Measurements from ENCODE around the gene MACROD2.
"Not testable (repeated sequence)": the region's sequence is repeated elsewhere in the genome, so short reads cannot be mapped to it uniquely, and the experiment has no call there.

MACROD2 gene

DNA sequence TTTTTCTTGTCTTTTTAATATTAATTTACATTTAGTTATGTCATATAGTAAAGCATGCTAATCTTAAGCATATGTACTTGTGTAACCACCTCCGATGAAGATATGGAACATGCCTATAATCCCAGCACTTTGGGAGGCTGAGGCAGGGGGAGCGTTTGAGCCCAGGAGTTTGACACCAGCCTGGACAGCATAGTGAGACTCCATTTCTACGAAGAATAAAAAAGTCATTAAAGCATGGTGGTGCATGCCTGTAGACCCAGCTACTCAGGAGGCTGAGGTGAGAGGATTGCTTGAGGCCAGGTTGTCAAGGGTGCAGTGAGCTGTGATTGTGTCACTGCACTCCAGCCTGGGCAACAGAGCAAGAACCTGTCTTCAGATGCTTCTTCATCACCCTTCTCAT lies 970.9 kb downstream of the MACROD2 start:
- H3K27ac Mint-ChIP-seq = no peak overlapping the region
- peaks cover 9% of the 10 kb centered on the region for H3K9me3 Mint-ChIP-seq
- no peak overlapping the region for H3K4me3 Mint-ChIP-seq
- H3K4me1 Mint-ChIP-seq (ENCODE audit: low read depth) = no peaks in the 10 kb centered on the region
- H3K27me3 Mint-ChIP-seq (ENCODE audit: low read depth) = no peaks in the 10 kb centered on the region
- H3K36me3 Mint-ChIP-seq (ENCODE audit: low read depth) = no peaks in the 10 kb centered on the region

DNA sequence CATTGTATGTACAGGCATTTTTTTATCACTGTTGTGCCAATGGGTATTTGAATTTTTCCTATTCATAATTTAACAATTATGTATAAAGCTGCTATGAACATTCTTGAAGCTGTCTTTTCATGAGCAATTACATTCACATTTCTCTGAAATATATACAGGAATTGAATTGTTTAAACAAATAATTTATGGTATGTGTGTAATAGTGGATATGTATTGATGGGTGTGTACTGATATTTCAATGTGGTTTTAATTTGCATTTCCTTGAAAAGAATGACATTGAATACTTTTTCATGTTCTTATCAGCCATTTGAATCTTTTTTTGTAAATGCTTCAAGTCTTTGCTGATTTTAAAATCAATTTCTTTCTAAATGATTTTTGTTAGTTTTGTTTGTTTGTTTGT lies 971.5 kb downstream of the MACROD2 start:
- H3K27me3 Mint-ChIP-seq (ENCODE audit: low read depth) = no peaks in the 10 kb centered on the region
- no peaks in the 10 kb centered on the region for H3K36me3 Mint-ChIP-seq (ENCODE audit: low read depth)
- H3K27ac Mint-ChIP-seq = no peak overlapping the region
- peaks cover 7% of the 10 kb centered on the region for H3K9me3 Mint-ChIP-seq
- no peak overlapping the region for H3K4me3 Mint-ChIP-seq
- H3K4me1 Mint-ChIP-seq (ENCODE audit: low read depth) = no peaks in the 10 kb centered on the region

DNA sequence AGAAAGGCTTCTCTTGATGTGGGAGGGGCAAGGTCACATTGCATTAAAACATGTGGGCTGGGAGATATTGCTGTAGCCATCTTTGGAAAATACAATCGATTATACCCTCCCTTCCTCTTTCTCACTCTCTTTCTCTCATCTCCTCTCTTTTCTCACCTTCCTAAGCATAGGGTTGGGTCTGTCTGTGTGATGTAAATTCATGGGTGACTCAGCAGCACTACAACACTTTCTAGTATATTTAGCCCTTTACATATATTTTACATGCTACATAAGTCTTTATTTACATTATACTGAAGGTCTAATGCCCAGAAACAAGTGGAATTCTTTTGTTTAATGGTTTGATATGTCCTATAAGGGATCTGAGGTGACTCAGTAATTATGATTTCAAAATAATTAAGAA lies 976.9 kb downstream of the MACROD2 start:
- peaks cover 8% of the 10 kb centered on the region for H3K9me3 Mint-ChIP-seq
- no peaks in the 10 kb centered on the region for H3K4me1 Mint-ChIP-seq (ENCODE audit: low read depth)
- H3K4me3 Mint-ChIP-seq = no peak overlapping the region
- no peak overlapping the region for H3K27ac Mint-ChIP-seq
- no peaks in the 10 kb centered on the region for H3K27me3 Mint-ChIP-seq (ENCODE audit: low read depth)
- H3K36me3 Mint-ChIP-seq (ENCODE audit: low read depth) = no peaks in the 10 kb centered on the region

DNA sequence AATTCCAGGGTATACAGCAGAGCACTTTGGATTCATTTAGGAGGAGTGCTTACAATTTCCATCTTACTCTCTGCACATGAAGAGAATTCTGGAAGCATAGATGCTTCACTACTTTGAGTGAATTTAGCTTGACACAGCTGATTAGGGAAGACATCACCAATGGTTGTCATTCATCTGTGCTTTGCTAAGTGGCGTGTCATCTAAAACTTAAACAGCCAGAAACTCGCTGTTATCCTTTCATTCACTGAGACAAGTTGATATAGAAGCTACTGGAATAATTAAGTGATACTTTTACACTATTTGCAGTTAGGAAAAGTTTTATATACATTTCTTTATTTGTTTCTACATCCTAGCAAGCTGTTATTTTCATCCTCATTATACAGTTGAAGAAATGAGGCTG lies 977.4 kb downstream of the MACROD2 start:
- peaks cover 12% of the 10 kb centered on the region for H3K9me3 Mint-ChIP-seq

DNA sequence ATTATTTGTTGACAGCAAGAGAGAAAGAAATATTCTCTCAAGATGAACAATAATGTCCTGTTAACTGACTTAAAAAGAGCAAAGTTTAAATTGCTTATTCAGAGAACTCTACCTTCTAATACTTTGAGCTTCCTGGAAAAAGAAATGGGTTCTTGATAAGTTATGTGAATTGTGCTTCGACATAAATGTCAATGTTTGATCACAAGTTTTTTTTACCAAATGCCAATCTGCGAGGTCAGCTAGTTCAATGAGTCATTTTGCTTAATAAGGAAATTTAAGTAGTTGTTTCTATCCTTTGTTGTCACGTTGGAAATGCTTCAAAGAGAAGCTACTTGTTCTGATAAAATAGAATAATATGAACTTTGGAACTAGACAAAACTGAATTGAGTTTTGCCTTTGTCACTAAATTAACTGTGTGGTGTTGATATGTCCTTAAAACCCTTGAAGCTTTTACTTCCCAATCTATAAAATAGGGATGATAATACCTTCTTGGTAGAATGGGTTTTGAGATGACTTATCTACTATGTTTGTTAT lies 984.2 kb downstream of the MACROD2 start:
- no peak overlapping the region for H3K27ac Mint-ChIP-seq
- H3K27me3 Mint-ChIP-seq (ENCODE audit: low read depth) = no peaks in the 10 kb centered on the region
- no peaks in the 10 kb centered on the region for H3K36me3 Mint-ChIP-seq (ENCODE audit: low read depth)
- no peak overlapping the region for H3K4me3 Mint-ChIP-seq
- H3K9me3 Mint-ChIP-seq = peaks cover 41% of the 10 kb centered on the region
- H3K4me1 Mint-ChIP-seq (ENCODE audit: low read depth) = no peaks in the 10 kb centered on the region

More for the DNA sequence above, 977.4 kb downstream of the MACROD2 start:
- Mint-ChIP-seq H3K4me1 (ENCODE audit: low read depth) (no peaks in the 10 kb centered on the region), H3K27ac (no peak overlapping the region), H3K27me3 (ENCODE audit: low read depth) (no peaks in the 10 kb centered on the region), H3K36me3 (ENCODE audit: low read depth) (no peaks in the 10 kb centered on the region), H3K4me3 (no peak overlapping the region)

DNA sequence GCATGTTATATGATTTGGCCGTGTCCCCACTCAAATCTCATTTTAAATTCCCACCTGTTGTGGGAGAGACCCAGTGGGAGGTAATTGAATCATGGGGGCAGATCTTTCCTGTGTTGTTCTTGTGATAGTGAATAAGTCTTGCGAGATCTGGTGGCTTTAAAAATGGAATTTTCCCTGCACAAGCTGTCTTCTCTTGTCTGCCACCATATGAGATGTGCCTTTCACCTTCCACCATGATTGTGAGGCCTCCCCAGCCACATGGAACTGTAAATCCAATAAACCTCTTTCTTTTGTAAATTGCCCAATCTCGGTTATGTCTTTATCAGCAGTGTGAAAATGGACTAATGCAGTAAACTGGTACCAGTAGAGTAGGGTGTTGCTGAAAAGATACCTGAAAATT lies 986.2 kb downstream of the MACROD2 start:
- not testable (repeated sequence) for H3K27ac Mint-ChIP-seq; H3K4me1 Mint-ChIP-seq (ENCODE audit: low read depth); H3K36me3 Mint-ChIP-seq (ENCODE audit: low read depth); H3K4me3 Mint-ChIP-seq; H3K27me3 Mint-ChIP-seq (ENCODE audit: low read depth)
- peaks cover 44% of the 10 kb centered on the region for H3K9me3 Mint-ChIP-seq

DNA sequence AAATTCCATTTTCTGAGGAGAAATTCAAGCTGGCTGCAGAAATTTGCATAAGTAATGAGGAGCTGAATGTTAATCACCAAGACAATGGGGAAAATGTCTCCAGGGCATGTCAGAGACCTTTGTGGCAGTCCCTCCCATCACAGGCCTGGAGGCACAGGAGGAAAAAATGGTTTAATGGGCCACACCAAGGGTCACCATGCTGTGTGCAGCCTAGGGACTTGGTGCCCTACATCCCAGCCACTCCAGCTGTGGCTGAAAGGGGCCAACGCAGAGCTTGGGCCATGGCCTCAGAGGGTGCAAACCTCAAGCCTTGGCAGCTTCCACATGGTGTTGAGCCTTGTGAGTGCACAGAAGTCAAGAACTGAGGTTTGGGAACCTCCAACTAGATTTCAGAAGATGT lies 987.0 kb downstream of the MACROD2 start:
- not testable (repeated sequence) for H3K4me3 Mint-ChIP-seq; H3K27me3 Mint-ChIP-seq (ENCODE audit: low read depth); H3K4me1 Mint-ChIP-seq (ENCODE audit: low read depth); H3K27ac Mint-ChIP-seq; H3K36me3 Mint-ChIP-seq (ENCODE audit: low read depth)
- peaks cover 44% of the 10 kb centered on the region for H3K9me3 Mint-ChIP-seq

DNA sequence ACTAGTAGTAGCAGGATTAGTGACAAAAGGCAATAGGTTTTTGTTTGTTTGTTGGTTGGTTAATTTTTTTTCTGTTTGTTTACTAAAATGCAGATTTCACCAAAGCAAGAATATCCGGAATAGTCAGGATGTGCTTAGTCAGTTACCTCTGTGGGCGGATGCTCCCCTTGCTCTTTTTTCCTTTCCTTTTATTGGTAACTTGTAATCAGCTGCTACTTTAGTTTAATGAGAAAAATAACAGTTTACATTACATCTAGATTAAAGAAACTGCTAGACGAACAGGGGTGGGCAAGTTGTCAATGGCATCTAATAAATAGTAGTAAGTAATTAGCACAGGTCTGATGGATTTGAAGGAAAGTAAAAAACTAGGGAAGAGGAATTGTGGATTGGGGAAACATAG lies 989.0 kb downstream of the MACROD2 start:
- H3K9me3 Mint-ChIP-seq = peaks cover 44% of the 10 kb centered on the region
- H3K36me3 Mint-ChIP-seq (ENCODE audit: low read depth) = no peaks in the 10 kb centered on the region
- H3K27me3 Mint-ChIP-seq (ENCODE audit: low read depth) = no peaks in the 10 kb centered on the region
- no peak overlapping the region for H3K4me3 Mint-ChIP-seq
- H3K27ac Mint-ChIP-seq = no peak overlapping the region
- H3K4me1 Mint-ChIP-seq (ENCODE audit: low read depth) = no peaks in the 10 kb centered on the region

DNA sequence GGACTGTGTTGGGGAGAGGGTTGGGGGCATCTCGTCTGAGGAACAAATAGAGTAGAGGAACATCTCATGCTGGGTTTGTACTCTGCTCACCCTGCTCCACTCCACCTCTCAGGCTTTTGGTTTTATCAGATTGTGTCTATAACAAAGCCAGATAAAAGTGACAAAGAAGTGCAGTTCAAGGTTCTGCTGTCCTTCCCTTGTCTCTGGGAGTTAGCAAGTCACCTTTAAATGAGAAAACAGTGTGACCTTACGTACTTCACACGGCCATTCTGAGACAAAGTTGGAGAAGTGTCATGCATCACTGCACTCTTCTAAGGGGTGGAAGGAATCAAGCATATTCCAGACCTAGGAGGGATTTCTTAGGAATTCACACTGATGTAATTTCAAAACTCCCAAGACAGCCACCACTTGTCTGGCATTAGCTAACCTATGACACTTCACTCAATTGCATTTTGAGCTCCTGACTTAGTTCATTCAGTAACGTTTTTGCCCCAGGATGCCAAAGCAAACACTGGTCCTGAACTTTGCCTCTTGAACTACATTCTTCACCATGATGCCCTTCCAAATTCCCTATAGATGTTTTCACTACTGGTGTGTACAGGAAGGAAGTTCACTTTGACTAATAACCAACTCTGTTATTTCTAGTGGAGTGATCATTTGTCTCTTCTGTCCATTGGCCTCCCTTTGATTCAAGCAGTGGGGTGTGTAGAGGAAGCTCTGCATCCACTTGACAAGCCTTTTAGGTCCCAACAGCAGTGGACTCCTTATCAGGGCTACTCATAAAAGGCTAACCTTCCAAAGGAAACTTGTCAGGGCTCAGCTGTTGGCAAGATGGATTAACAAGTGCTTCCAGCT lies 989.7 kb downstream of the MACROD2 start:
- Mint-ChIP-seq H3K9me3 (peaks cover 44% of the 10 kb centered on the region), H3K4me1 (ENCODE audit: low read depth) (no peaks in the 10 kb centered on the region), H3K27me3 (ENCODE audit: low read depth) (no peaks in the 10 kb centered on the region), H3K4me3 (no peak overlapping the region), H3K36me3 (ENCODE audit: low read depth) (no peaks in the 10 kb centered on the region), H3K27ac (no peak overlapping the region)

DNA sequence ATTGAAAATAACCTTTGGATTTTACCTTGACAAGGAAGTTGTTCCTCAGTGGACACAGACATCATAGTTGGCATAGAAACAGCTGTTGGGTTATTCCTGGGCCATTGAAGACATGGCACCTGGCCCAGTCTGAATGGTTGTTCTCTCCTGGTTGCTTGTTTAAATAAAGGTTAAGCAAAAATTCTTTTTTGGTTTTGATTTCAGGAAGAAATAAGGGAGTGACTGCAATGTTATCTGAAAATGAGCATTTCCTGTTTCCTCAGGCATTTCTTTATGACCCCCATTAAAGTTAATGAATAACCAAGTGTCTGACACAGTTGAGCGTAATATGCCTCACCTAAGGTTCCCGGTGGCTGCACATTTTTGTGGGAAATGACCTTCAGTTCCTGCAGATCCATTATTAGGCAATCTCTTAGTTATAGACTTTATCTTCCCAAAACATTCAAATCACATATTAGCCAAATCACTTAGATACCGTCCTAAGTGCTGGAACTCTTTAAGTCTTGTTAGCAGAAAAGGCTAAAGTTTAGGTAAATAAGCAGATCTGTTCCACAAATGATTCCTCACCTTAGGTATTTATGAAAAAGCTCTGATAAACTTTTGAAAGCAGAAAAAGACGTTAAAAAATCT lies 990.8 kb downstream of the MACROD2 start:
- Mint-ChIP-seq H3K27ac (no peak overlapping the region), H3K4me1 (ENCODE audit: low read depth) (no peaks in the 10 kb centered on the region), H3K27me3 (ENCODE audit: low read depth) (no peaks in the 10 kb centered on the region), H3K4me3 (no peak overlapping the region), H3K9me3 (peaks cover 43% of the 10 kb centered on the region), H3K36me3 (ENCODE audit: low read depth) (no peaks in the 10 kb centered on the region)

DNA sequence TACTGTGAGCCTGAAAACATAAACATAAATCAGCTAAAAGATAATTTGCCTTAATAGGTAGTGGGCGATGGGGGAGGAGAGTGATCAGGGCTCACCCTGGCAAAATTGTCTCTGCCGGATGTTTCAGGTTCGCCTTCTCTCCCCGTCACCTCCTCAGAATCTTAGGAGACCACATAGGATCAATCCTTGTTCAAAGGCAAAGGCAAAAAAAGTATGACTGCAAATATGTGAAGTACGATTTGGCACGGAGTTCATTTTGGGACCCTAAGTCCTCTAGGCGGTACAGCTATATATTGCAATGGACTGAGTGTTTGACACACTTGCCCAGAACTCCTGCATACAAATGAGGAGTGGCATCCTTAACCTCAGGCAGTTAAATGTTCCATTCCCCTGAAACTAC lies 991.3 kb downstream of the MACROD2 start:
- no peak overlapping the region for H3K27ac Mint-ChIP-seq
- H3K4me3 Mint-ChIP-seq = no peak overlapping the region
- H3K4me1 Mint-ChIP-seq (ENCODE audit: low read depth) = no peaks in the 10 kb centered on the region
- H3K9me3 Mint-ChIP-seq = peaks cover 42% of the 10 kb centered on the region
- no peaks in the 10 kb centered on the region for H3K36me3 Mint-ChIP-seq (ENCODE audit: low read depth)
- no peaks in the 10 kb centered on the region for H3K27me3 Mint-ChIP-seq (ENCODE audit: low read depth)

DNA sequence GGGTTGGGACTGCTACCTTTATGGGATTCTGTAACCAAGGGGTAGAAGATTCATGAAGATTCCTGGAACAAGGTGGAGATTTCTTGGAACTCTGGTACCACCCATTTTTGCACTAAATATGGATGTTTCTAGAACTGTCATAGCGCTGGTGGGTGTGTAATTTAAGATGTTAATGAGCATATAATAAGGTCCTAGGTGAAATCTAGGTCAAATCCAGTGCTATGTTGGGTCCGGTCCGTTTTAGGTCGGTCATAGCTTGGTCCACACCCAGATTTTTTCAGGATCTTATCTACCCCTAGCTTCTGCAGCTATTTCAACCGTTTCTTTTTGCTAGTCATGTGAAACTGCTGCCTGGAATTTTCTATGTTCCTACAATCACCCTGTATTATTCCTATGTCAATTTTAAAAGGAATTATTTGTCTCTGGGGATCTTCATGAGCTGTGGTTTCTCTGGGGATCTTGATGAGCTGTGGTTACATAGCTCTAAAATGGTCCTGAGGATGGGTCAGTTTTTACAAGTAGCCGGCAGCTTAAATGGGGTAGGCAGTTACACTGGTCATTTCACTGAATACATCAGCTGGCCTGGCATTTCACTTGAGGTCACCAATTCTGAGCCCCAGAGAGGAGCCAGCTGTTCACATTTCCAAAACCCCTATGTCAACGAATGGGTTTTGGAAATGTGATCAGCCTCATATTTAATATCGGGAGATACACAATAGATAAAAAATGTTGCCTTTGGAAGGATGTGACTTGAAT lies 994.4 kb downstream of the MACROD2 start:
- H3K36me3 Mint-ChIP-seq (ENCODE audit: low read depth) = no peaks in the 10 kb centered on the region
- H3K4me3 Mint-ChIP-seq = no peak overlapping the region
- peaks cover 15% of the 10 kb centered on the region for H3K9me3 Mint-ChIP-seq
- H3K27me3 Mint-ChIP-seq (ENCODE audit: low read depth) = no peaks in the 10 kb centered on the region
- no peak overlapping the region for H3K27ac Mint-ChIP-seq
- H3K4me1 Mint-ChIP-seq (ENCODE audit: low read depth) = no peaks in the 10 kb centered on the region

DNA sequence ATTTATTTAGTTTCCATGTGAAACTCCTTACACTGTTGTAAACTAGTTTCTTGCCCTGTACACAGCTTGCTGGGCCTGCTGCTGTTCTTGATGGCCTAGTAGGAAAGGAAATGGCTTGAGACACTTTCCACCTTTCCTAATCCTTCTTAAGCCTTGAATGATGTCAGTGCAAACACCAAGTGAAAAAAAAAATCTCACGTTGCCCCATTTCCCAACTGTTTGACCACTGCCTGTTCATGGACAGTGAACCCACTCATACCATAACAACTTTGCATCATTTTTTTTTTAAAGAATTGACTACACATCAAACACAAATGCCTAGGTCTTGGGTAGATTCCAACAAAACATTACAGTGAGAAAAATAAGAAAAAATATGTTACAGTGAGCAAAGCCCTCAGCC lies 995.7 kb downstream of the MACROD2 start:
- no peaks in the 10 kb centered on the region for H3K4me1 Mint-ChIP-seq (ENCODE audit: low read depth)
- H3K4me3 Mint-ChIP-seq = no peak overlapping the region
- H3K27ac Mint-ChIP-seq = no peak overlapping the region
- no peaks in the 10 kb centered on the region for H3K36me3 Mint-ChIP-seq (ENCODE audit: low read depth)
- H3K27me3 Mint-ChIP-seq (ENCODE audit: low read depth) = no peaks in the 10 kb centered on the region
- peaks cover 14% of the 10 kb centered on the region for H3K9me3 Mint-ChIP-seq

DNA sequence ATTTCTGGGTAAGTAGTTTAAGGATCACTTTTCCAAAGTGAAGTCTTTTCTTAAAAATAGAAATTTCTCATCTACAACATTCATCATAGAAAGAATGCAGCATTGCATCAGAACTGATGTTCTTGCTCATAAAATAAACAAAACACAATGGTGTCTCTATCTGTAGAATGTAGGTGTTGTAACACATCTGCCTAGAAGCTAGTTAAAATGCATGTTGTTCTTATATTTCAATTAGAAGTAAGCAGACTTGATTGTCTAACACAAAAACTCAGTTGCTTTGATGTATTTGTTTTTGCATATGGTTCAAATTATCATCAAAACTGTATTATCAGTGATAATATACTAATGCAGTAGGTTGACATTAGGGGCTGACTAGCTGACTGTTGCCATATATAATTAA lies 996.8 kb downstream of the MACROD2 start:
- Mint-ChIP-seq H3K27ac (no peak overlapping the region), H3K4me1 (ENCODE audit: low read depth) (no peaks in the 10 kb centered on the region), H3K4me3 (no peak overlapping the region), H3K9me3 (peaks cover 9% of the 10 kb centered on the region), H3K36me3 (ENCODE audit: low read depth) (no peaks in the 10 kb centered on the region), H3K27me3 (ENCODE audit: low read depth) (no peaks in the 10 kb centered on the region)

DNA sequence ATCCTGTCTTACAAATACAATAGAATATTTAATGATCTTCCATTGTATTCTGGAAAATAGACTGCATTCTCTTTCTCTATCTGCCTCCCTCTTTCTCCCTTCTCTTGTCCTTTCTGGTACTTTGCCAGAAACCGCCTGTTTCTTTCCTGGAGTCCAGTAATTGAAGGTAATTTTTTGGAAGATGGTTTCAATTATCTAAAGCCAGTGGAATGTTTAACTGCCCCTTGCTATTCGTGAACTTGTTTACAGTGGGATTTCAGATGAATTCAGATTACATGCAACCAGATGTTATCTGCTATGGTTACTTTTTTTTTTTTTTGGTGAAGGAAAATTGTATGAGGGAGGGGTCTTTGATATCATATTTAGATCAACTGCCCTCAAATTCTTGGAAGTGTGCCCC lies 997.6 kb downstream of the MACROD2 start:
- no peaks in the 10 kb centered on the region for H3K27me3 Mint-ChIP-seq (ENCODE audit: low read depth)
- no peaks in the 10 kb centered on the region for H3K4me1 Mint-ChIP-seq (ENCODE audit: low read depth)
- peaks cover 6% of the 10 kb centered on the region for H3K9me3 Mint-ChIP-seq
- no peaks in the 10 kb centered on the region for H3K36me3 Mint-ChIP-seq (ENCODE audit: low read depth)
- H3K27ac Mint-ChIP-seq = no peak overlapping the region
- no peak overlapping the region for H3K4me3 Mint-ChIP-seq
